ENCODE measurements around the gene GSAP. TPM values are rescaled to one million over a fixed set of nuclear protein-coding genes. Genes with fewer than 3 reads are reported as not detected.

GSAP gene
- total RNA-seq, 2 experiments from 2014 or later: 1.7 TPM

- no peaks in the 10 kb centered on the region for H3K9me3 Mint-ChIP-seq
- H3K27me3 Mint-ChIP-seq: no peaks in the 10 kb centered on the region
- peaks cover 3% of the 10 kb centered on the region for H3K36me3 Mint-ChIP-seq
- no peak for DNase-seq
- H3K4me1 Mint-ChIP-seq: peaks cover 14% of the 10 kb centered on the region
- no peak overlapping the region for H3K4me3 Mint-ChIP-seq
- no peak overlapping the region for H3K27ac Mint-ChIP-seq
Observed at GRCh38 chr7:77404641-77405040, 11.5 kb downstream of the GSAP start.

GRCh38 chr7:77403957-77404356 is 12.2 kb downstream of the GSAP start:
- H3K27me3 Mint-ChIP-seq: no peaks in the 10 kb centered on the region
- H3K4me3 Mint-ChIP-seq: no peak overlapping the region
- H3K36me3 Mint-ChIP-seq: peaks cover 3% of the 10 kb centered on the region
- peaks cover 10% of the 10 kb centered on the region for H3K4me1 Mint-ChIP-seq
- no peak overlapping the region for H3K27ac Mint-ChIP-seq
- DNase-seq: no peak
- H3K9me3 Mint-ChIP-seq: no peaks in the 10 kb centered on the region

- Mint-ChIP-seq H3K27me3 (no peaks in the 10 kb centered on the region), H3K9me3 (no peaks in the 10 kb centered on the region), H3K4me1 (peaks cover 5% of the 10 kb centered on the region), H3K36me3 (peaks cover 3% of the 10 kb centered on the region), H3K27ac (no peak overlapping the region), H3K4me3 (no peak overlapping the region)
- no peak for DNase-seq
Observed at GRCh38 chr7:77402818-77403217, 13.3 kb downstream of the GSAP start.

DNA sequence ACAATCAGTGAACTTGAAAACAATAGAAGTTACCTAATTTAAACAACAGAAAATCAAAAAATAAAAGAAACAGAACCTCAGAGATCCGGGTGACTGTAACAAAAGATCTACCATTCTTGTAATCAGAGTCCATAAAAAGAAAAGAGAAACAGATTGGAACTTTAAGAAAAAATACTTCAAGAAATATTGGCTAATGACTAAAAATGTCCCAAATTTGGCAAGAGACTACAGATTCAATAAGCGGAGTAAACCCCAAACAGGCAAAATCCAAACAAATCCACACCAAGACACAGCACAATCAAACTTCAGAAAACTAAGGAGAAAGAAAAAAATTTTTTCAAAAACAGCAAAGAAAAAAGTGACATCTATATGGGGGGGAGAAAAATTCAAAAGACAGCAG is 15.1 kb downstream of the GSAP start:
- DNase-seq: no peak
- H3K27me3 Mint-ChIP-seq: no peaks in the 10 kb centered on the region
- no peak overlapping the region for H3K27ac Mint-ChIP-seq
- no peak overlapping the region for H3K4me3 Mint-ChIP-seq
- H3K4me1 Mint-ChIP-seq: peaks cover 4% of the 10 kb centered on the region
- H3K9me3 Mint-ChIP-seq: no peaks in the 10 kb centered on the region
- H3K36me3 Mint-ChIP-seq: peaks cover 8% of the 10 kb centered on the region

GRCh38 chr7:77399816-77400215 is 16.3 kb downstream of the GSAP start:
- Mint-ChIP-seq H3K9me3 (no peaks in the 10 kb centered on the region), H3K27me3 (no peaks in the 10 kb centered on the region), H3K36me3 (peaks cover 13% of the 10 kb centered on the region), H3K4me3 (no peak overlapping the region), H3K27ac (no peak overlapping the region), H3K4me1 (peaks cover 12% of the 10 kb centered on the region)
- DNase-seq: no peak

DNA sequence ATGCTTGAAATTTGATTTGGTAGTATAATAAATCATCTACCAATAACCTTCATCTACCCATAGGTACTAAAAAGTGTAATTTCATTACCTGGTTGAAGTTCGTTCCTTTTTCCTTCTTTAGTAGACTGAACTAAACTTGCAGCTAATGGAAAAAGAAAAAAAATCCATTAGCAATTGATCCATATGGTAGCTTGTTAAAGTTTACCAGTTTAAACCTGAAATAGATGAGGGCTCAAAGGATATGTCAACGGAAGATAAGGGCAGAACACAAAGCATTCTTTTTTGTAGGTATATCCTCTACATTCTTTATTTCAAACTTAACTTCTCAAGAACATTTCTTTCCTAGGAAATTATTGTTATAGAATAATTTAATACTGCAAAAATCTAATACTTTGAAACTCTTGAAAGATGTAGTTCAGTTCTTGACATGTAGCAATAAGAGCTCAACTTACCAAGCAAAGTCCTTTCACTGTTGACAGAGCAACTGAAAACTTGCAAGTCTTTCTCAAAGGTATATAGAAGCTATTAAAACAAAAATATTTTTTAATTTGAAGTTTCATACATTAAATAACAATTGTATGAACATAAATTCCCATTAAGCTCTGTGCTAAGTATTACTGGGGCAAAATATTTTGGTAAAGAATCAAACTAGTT is 19.1 kb downstream of the GSAP start:
- H3K36me3 Mint-ChIP-seq: peaks cover 19% of the 10 kb centered on the region
- no peaks in the 10 kb centered on the region for H3K27me3 Mint-ChIP-seq
- no peak overlapping the region for H3K27ac Mint-ChIP-seq
- no peaks in the 10 kb centered on the region for H3K9me3 Mint-ChIP-seq
- DNase-seq: no peak
- peaks cover 34% of the 10 kb centered on the region for H3K4me1 Mint-ChIP-seq
- no peak overlapping the region for H3K4me3 Mint-ChIP-seq

GRCh38 chr7:77395626-77396025 is 20.5 kb downstream of the GSAP start:
- Mint-ChIP-seq H3K9me3 (no peaks in the 10 kb centered on the region), H3K27ac (no peak overlapping the region), H3K27me3 (no peaks in the 10 kb centered on the region), H3K4me1 (peaks cover 35% of the 10 kb centered on the region), H3K36me3 (peaks cover 25% of the 10 kb centered on the region), H3K4me3 (no peak overlapping the region)
- DNase-seq: no peak

GRCh38 chr7:77393954-77394353 is 22.2 kb downstream of the GSAP start:
- peaks cover 29% of the 10 kb centered on the region for H3K36me3 Mint-ChIP-seq
- no peak for DNase-seq
- H3K9me3 Mint-ChIP-seq: no peaks in the 10 kb centered on the region
- no peaks in the 10 kb centered on the region for H3K27me3 Mint-ChIP-seq
- H3K27ac Mint-ChIP-seq: no peak overlapping the region
- no peak overlapping the region for H3K4me3 Mint-ChIP-seq
- H3K4me1 Mint-ChIP-seq: peaks cover 33% of the 10 kb centered on the region

DNA sequence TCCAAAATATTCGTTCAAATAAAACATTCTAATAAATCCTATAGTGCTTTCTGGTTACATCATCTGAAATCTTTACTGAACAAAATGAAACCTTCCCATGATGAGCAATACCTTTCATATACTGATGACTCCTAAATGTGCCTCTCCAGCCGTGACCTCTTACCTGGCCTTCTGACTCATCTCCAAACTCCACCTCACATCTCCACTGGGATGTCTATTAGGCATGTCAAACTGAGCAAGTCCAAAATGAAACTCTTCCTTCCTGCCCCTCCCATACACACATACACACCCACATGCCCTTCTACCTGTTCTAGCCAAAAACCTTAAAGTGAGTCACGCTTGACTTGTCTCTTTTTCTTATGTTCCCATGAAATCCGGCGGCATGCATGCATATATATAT is 22.9 kb downstream of the GSAP start:
- no peak overlapping the region for H3K4me3 Mint-ChIP-seq
- H3K9me3 Mint-ChIP-seq: no peaks in the 10 kb centered on the region
- peak; percentile 65 for DNase-seq
- no peaks in the 10 kb centered on the region for H3K27me3 Mint-ChIP-seq
- H3K27ac Mint-ChIP-seq: peak overlapping the region; percentile 69
- peaks cover 29% of the 10 kb centered on the region for H3K36me3 Mint-ChIP-seq
- H3K4me1 Mint-ChIP-seq: peaks cover 33% of the 10 kb centered on the region

DNA sequence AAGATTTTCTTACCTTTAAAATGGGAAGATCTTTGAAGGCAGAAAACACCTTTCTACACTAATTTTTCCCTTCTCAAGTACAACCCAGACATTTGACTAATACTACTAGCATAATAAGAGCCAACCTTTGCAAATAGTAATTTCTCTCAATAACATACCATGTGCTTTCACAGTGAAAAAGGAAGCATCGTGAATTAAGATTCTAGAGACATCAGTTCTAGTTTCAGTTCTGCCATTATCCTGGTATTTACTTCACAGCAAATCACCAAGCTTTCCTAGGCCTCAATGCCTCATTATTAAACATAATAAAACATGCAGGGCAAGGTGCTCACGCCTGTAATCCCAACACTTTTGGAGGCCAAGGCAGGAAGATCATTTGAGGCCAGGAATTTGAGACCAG is 24.9 kb downstream of the GSAP start:
- H3K9me3 Mint-ChIP-seq: no peaks in the 10 kb centered on the region
- no peak overlapping the region for H3K4me3 Mint-ChIP-seq
- H3K36me3 Mint-ChIP-seq: peaks cover 23% of the 10 kb centered on the region
- no peaks in the 10 kb centered on the region for H3K27me3 Mint-ChIP-seq
- no peak for DNase-seq
- peak overlapping the region; percentile 38 for H3K27ac Mint-ChIP-seq
- H3K4me1 Mint-ChIP-seq: peaks cover 33% of the 10 kb centered on the region

DNA sequence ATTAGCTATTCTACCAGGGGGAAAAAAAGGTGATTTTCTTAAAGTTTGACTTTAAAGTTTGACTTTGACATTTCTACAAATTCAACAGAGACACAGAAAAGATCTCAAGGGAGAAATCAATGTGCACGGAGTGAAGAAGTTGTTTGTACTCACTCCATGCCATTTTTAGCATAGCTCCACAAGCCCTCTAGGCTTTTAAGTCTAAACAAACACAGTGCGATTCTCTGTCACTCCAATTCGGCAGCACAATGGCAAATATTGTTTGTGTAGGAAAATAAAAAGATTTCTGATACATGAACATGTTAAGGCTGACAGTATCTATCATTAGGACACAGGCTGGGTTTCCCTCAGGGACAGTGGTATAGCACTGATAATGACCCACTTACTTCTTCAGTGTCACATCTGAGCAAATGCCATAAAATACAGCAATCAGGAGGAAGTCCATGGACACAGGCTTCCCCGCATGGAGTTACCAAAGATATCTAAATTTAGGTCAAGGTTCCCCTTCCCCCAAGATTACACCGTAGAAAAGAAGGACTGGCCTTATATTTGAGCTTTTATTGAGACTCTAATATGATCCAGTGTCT is 28.0 kb downstream of the GSAP start:
- H3K27me3 Mint-ChIP-seq: no peaks in the 10 kb centered on the region
- no peaks in the 10 kb centered on the region for H3K9me3 Mint-ChIP-seq
- peaks cover 14% of the 10 kb centered on the region for H3K4me1 Mint-ChIP-seq
- no peak overlapping the region for H3K4me3 Mint-ChIP-seq
- peaks cover 12% of the 10 kb centered on the region for H3K36me3 Mint-ChIP-seq
- DNase-seq: no peak
- no peak overlapping the region for H3K27ac Mint-ChIP-seq

DNA sequence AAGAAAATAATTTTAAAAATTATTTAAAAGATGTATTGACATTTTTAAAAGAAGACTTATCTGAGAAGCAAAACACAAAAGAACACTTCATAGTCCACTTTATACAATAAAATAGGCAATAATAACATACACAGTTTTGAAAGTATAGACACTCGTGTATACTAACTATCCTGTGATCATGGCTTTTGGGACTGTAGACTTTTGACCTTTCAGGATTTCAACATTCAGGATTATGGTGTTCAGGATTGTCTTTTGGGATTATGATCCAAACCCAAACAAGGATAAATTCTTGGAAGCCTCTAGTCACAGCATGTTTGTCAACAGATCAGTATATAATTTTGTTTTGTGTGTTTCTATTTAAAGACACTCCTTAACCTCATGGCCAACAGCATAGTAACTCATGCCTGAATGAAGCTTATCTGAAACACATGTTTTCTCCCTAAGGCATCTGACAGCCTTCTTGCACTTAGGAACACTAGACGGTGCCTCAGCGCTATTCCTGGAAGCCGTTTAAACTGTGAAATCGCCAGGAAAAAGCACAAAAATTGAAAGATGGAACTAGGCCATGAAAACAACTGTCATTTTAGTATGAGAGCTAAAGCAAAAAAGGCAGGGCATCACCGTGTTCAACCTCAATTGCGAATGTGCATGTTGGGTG is 29.9 kb downstream of the GSAP start:
- DNase-seq: no peak
- Mint-ChIP-seq H3K4me1 (peaks cover 4% of the 10 kb centered on the region), H3K9me3 (no peaks in the 10 kb centered on the region), H3K4me3 (no peak overlapping the region), H3K27ac (no peak overlapping the region), H3K27me3 (no peaks in the 10 kb centered on the region), H3K36me3 (peaks cover 11% of the 10 kb centered on the region)

GRCh38 chr7:77383333-77383740 is 32.8 kb downstream of the GSAP start:
- Mint-ChIP-seq H3K9me3 (no peaks in the 10 kb centered on the region), H3K27ac (no peak overlapping the region), H3K4me3 (no peak overlapping the region), H3K36me3 (peaks cover 4% of the 10 kb centered on the region), H3K4me1 (peaks cover 4% of the 10 kb centered on the region), H3K27me3 (no peaks in the 10 kb centered on the region)
- DNase-seq: no peak

DNA sequence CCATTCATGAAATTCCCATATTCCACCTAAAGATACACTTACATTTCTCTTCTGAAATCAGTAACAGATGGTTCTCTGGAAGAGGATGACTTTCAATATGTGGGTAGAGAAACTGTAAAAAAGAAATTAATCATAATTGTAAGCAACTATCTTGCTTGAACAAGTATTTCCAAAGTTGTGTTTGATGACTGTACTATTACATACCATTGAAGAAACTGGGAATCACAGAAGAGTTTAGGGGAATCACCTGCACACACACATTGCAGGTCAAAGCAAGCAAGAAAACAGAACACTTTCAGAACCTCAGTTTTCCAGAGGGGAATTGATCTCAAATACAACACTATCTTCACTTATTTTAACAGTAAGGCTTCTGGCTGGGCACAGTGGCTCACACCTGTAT is 33.6 kb downstream of the GSAP start:
- peaks cover 4% of the 10 kb centered on the region for H3K4me1 Mint-ChIP-seq
- H3K9me3 Mint-ChIP-seq: no peaks in the 10 kb centered on the region
- DNase-seq: no peak
- no peak overlapping the region for H3K27ac Mint-ChIP-seq
- H3K27me3 Mint-ChIP-seq: no peaks in the 10 kb centered on the region
- peaks cover 4% of the 10 kb centered on the region for H3K36me3 Mint-ChIP-seq
- no peak overlapping the region for H3K4me3 Mint-ChIP-seq

- H3K4me3 Mint-ChIP-seq: no peak overlapping the region
- peaks cover 5% of the 10 kb centered on the region for H3K36me3 Mint-ChIP-seq
- no peaks in the 10 kb centered on the region for H3K27me3 Mint-ChIP-seq
- H3K9me3 Mint-ChIP-seq: no peaks in the 10 kb centered on the region
- H3K27ac Mint-ChIP-seq: no peak overlapping the region
- DNase-seq: no peak
- H3K4me1 Mint-ChIP-seq: peaks cover 4% of the 10 kb centered on the region
Observed at GRCh38 chr7:77378584-77378983, 37.6 kb downstream of the GSAP start.

DNA sequence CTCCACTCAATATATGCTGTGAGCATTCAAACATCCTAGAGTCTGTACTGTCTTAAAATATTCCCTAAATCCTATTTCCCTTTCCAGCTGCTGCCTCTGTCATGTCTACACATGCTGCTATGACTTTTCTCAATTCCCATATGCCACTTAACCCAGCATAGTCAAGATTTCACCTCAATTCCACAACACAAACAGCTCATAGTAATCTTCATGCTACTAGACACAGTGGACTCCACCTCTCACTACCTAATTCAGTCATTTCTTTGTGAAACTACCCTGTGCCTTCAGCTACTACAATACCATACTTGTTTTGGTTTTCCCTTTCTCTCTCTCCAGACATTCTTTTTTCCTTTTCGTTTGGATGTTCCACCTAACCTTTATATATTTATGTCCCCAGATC is 45.5 kb downstream of the GSAP start:
- Mint-ChIP-seq H3K9me3 (peaks cover 9% of the 10 kb centered on the region), H3K27me3 (no peaks in the 10 kb centered on the region), H3K4me3 (no peak overlapping the region), H3K27ac (no peak overlapping the region), H3K4me1 (no peaks in the 10 kb centered on the region), H3K36me3 (peaks cover 17% of the 10 kb centered on the region)
- DNase-seq: no peak
